C4-2B (cell line): ENCODE data around the gene ULK1.

Experiments
- CTCF ChIP-seq: fragments of 450-650 bp; conservative IDR thresholded peaks from 2 replicates; pipeline ENCODE4 v1.5.1; 2017; ENCODE audit warnings: mild to moderate bottlenecking
- ZFX ChIP-seq: fragments of 450-650 bp; IDR thresholded peaks from 2 replicates; pipeline ENCODE4 v1.6.1; 2017

- TF ChIP-seq CTCF = no peak
- no peak for TF ChIP-seq ZFX
Observed at GRCh38 chr12:131860472-131861260, 33.8 kb upstream of the ULK1 start.
